ENCODE data around the gene PRR16.

PRR16 gene

DNA sequence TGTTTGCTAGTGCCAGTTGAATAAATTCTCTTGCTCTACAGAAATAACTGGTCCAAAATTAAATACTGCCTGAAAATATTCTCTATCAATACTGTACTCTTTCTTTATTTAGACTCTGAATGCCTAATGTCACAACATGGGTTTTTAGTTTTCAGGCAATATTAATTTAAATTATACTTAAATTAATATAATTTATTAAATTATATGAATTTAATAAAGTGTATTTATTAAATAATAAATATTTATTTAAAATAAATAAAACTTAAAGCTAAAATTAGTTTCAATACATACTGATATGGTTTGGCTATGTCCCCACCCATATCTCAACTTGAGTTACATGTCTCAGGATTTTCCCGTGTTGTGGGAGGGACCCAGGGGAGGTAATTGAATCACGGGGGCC, 146.0 kb downstream of the PRR16 start:
- H3K4me3 ChIP-seq (ENCODE audit: low read depth, low read length): no peak overlapping the region
- TF ChIP-seq, protein P1, sequence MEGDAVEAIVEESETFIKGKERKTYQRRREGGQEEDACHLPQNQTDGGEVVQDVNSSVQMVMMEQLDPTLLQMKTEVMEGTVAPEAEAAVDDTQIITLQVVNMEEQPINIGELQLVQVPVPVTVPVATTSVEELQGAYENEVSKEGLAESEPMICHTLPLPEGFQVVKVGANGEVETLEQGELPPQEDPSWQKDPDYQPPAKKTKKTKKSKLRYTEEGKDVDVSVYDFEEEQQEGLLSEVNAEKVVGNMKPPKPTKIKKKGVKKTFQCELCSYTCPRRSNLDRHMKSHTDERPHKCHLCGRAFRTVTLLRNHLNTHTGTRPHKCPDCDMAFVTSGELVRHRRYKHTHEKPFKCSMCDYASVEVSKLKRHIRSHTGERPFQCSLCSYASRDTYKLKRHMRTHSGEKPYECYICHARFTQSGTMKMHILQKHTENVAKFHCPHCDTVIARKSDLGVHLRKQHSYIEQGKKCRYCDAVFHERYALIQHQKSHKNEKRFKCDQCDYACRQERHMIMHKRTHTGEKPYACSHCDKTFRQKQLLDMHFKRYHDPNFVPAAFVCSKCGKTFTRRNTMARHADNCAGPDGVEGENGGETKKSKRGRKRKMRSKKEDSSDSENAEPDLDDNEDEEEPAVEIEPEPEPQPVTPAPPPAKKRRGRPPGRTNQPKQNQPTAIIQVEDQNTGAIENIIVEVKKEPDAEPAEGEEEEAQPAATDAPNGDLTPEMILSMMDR (IDR thresholded peaks at IDR 0.05; ENCODE audit: insufficient read depth, low read length, missing control alignments): no peak
- CTCF ChIA-PET: no interaction called here

DNA sequence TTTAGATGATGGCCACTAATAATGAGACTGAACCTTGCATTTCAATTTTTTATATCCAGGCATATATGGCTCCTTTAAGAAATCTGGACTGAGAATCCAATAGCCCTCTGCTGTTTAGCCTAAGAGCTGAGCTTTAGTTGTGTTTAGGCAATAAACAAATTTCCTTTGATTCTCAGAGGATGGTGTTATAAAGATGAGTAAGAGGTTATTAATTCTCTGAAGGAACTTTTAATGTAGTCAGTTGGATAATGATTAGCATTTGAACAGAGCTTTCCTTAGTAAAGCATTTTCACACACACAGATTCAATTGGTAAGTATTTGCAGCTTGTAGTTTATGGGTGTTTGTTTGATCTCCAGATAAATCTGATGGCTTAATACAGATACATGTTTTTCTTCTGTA, 149.6 kb downstream of the PRR16 start:
- TF ChIP-seq, protein P1 (IDR thresholded peaks at IDR 0.05; ENCODE audit: insufficient read depth, low read length, missing control alignments): no peak
- no peak overlapping the region for H3K4me3 ChIP-seq (ENCODE audit: low read depth, low read length)
- ChIA-PET CTCF (no interaction called here), POLR2A (no interaction called here)
- no peak for DNase-seq (ENCODE audit: low read depth, low spot score)

More for the DNA sequence above, 146.0 kb downstream of the PRR16 start:
- POLR2A ChIA-PET: no interaction called here
- no peak for DNase-seq (ENCODE audit: low read depth, low spot score)

DNA sequence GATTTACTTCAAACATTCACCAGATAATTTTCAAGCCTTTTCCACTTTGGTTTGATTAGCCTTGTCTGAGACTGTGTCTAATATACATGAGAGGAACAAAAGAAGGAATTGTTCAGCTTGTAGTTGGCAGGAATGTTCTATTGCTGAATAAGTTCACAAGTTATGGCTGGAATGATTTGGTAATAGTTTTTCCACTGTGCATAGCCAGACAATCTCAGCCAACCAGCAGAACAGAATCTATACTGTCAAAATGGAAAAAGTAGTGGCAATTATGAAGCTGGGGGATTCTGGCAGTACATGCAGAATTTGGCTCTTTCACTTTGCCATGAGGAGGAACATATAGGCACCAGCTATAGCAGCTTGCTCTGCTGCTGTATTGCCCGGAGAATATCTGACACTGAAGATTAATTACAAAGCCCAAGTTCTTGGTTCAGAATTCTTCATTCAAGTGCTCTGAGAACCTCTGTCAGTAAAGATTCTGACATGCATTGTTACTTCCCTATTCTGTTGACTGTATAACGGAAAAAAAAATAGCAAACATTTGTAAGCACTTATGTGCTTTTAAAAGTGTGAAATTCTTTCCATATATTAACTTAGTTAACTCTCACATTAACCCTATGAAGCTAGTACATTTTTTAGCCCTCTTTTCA, 150.6 kb downstream of the PRR16 start:
- H3K4me3 ChIP-seq (ENCODE audit: low read depth, low read length): no peak overlapping the region
- ChIA-PET CTCF (no interaction called here), POLR2A (interaction anchor here (1.0 kb wide), 1 partner anchor 9 kb away, joined by 3 read pairs; no protein-coding TSS in a partner anchor)
- DNase-seq (ENCODE audit: low read depth, low spot score): peak; percentile 45
- TF ChIP-seq, protein P1 (IDR thresholded peaks at IDR 0.05; ENCODE audit: insufficient read depth, low read length, missing control alignments): no peak

- TF ChIP-seq, protein P1 (IDR thresholded peaks at IDR 0.05; ENCODE audit: insufficient read depth, low read length, missing control alignments): no peak
- DNase-seq (ENCODE audit: low read depth, low spot score): peak; percentile 71
- POLR2A ChIA-PET: interaction anchor here (1.5 kb wide), 1 partner anchor 11 kb away, joined by 5 read pairs; no protein-coding TSS in a partner anchor
- CTCF ChIA-PET: interaction anchor here (1.5 kb wide), 1 partner anchor 11 kb away, joined by 5 read pairs; no protein-coding TSS in a partner anchor
- H3K4me3 ChIP-seq (ENCODE audit: low read depth, low read length): no peak overlapping the region
These were observed 152.0 kb downstream of the PRR16 start for GRCh38 chr5:120615967-120616645.

GRCh38 chr5:120621339-120621738, 157.2 kb downstream of the PRR16 start:
- TF ChIP-seq, protein P1 (IDR thresholded peaks at IDR 0.05; ENCODE audit: insufficient read depth, low read length, missing control alignments): no peak
- POLR2A ChIA-PET: no interaction called here
- CTCF ChIA-PET: no interaction called here

DNA sequence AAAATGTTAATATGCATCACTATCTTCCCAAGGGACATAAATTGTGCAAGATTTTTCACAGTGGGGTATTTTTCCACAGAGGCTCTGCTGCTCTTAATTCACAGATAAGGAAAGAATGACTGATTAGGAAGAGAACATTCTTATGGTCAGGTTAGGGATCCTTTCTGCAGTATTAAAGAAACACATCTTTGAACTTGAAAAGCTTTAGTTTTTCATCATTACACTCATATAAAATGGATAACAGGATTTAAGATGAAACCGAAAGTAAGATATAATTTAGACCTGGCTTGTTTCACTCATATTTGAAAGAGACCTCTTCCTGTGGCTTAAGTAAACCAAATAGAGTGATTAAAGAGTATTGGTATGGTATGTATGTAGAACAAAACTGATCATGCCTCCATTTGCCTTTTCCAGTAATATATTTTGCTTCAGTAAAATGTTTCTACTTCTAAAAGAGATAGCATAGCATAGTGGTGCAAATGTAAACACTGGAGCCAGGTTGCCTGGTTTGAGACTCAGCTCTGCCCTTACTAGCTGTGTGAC, 160.0 kb downstream of the PRR16 start:
- TF ChIP-seq, protein P1 (IDR thresholded peaks at IDR 0.05; ENCODE audit: insufficient read depth, low read length, missing control alignments): no peak
- POLR2A ChIA-PET: interaction anchor here (1.3 kb wide), 1 partner anchor 18 kb away, joined by 3 read pairs; no protein-coding TSS in a partner anchor
- CTCF ChIA-PET: interaction anchor here (1.1 kb wide), 1 partner anchor 93 kb away, joined by 3 read pairs; no protein-coding TSS in a partner anchor
- DNase-seq (ENCODE audit: low read depth, low spot score): no peak
- no peak overlapping the region; the same call in 1 of the 2 replicates for H3K4me3 ChIP-seq (ENCODE audit: low read depth, low read length)

More at GRCh38 chr5:120621339-120621738, 157.2 kb downstream of the PRR16 start:
- DNase-seq (ENCODE audit: low read depth, low spot score): no peak
- no peak overlapping the region for H3K4me3 ChIP-seq (ENCODE audit: low read depth, low read length)
